GM23338 (cell line): ENCODE results near the gene SNCB.

Source experiments
- CREB1 ChIP-seq: fragments of 250-450 bp; sonication (Bioruptor Pico); IDR thresholded peaks from 2 replicates; pipeline ENCODE4 v1.5.0; 2020; ENCODE audit warnings: low read depth, mild to moderate bottlenecking, moderate library complexity
- EZH2 ChIP-seq: fragments of 200-600 bp; sonication (generic); IDR thresholded peaks from one replicate; pipeline ENCODE4 v1.8.0; 2017; ENCODE audit warnings: antibody characterized with exemption, mild to moderate bottlenecking, low read depth; ENCODE audit not compliant: unreplicated experiment
- EZH2phosphoT487 ChIP-seq: fragments of 200-600 bp; sonication (generic); IDR thresholded peaks from one replicate; pipeline ENCODE4 v1.8.1; 2018; ENCODE audit warnings: antibody characterized with exemption; ENCODE audit not compliant: unreplicated experiment
- JUNB ChIP-seq: IDR thresholded peaks from one replicate; pipeline ENCODE4 v1.6.1; 2016; ENCODE audit warnings: antibody characterized with exemption; ENCODE audit not compliant: unreplicated experiment
- NANOG ChIP-seq: IDR thresholded peaks from 2 replicates; pipeline ENCODE4 v1.6.1; 2016; ENCODE audit warnings: antibody characterized with exemption, borderline replicate concordance
- POLR2AphosphoS5 ChIP-seq: IDR thresholded peaks from 2 replicates; pipeline ENCODE4 v1.6.1; 2016; ENCODE audit warnings: antibody characterized with exemption, low read depth
- ZNF114 ChIP-seq: fragments of 250-450 bp; sonication (Bioruptor Pico); IDR thresholded peaks from 2 replicates; pipeline ENCODE4 v1.5.0; 2020; ENCODE audit warnings: mild to moderate bottlenecking, moderate library complexity
- ZNF331 ChIP-seq: fragments of 250-450 bp; sonication (Bioruptor Pico); IDR thresholded peaks from 2 replicates; pipeline ENCODE4 v1.5.0; 2020; ENCODE audit warnings: low read depth, mild to moderate bottlenecking, moderate library complexity
- TF ChIP-seq, protein P1 (sequence below): IDR thresholded peaks from one replicate; pipeline ENCODE4 v1.6.1; 2018; ENCODE audit warnings: antibody characterized with exemption; ENCODE audit not compliant: unreplicated experiment
- TF ChIP-seq, protein P2 (sequence below), 2 experiments: fragments of 200-600 bp in 1 of 2; sonication (generic) in 1 of 2; conservative IDR thresholded peaks; 2 replicates each; pipeline versions ENCODE4 v1.5.1 to v1.6.1; 2016 to 2017; ENCODE audit warnings: antibody characterized with exemption in 2 of 2, low read depth in 2 of 2, mild to moderate bottlenecking in 2 of 2, moderate library complexity in 1 of 2
- TF ChIP-seq, protein P3 (sequence below): fragments of 250-450 bp; sonication (Bioruptor Pico); IDR thresholded peaks from 2 replicates; pipeline ENCODE4 v1.5.0; 2020; ENCODE audit warnings: mild to moderate bottlenecking, moderate library complexity

DNA sequence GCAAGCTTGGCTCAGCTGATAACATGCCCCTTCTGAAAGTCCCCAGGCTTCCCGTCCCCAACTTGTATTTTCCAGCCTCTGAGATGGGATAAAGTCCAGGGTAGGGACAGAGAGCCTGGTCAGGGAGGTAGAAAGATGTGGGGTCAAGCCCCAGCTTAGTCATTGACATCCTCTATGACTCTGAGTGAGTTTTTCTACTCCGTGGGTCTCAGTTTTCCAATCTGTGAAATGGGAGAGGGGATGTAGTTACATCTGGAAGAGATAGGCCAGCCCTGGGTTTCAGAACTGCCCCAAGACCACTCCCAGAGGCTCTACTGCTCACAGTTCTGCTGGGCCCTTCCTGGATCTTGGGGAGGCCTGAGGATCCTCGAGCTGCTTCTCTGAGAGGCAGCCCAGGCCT lies 23.5 kb downstream of the SNCB start:
- TF ChIP-seq, protein P1, sequence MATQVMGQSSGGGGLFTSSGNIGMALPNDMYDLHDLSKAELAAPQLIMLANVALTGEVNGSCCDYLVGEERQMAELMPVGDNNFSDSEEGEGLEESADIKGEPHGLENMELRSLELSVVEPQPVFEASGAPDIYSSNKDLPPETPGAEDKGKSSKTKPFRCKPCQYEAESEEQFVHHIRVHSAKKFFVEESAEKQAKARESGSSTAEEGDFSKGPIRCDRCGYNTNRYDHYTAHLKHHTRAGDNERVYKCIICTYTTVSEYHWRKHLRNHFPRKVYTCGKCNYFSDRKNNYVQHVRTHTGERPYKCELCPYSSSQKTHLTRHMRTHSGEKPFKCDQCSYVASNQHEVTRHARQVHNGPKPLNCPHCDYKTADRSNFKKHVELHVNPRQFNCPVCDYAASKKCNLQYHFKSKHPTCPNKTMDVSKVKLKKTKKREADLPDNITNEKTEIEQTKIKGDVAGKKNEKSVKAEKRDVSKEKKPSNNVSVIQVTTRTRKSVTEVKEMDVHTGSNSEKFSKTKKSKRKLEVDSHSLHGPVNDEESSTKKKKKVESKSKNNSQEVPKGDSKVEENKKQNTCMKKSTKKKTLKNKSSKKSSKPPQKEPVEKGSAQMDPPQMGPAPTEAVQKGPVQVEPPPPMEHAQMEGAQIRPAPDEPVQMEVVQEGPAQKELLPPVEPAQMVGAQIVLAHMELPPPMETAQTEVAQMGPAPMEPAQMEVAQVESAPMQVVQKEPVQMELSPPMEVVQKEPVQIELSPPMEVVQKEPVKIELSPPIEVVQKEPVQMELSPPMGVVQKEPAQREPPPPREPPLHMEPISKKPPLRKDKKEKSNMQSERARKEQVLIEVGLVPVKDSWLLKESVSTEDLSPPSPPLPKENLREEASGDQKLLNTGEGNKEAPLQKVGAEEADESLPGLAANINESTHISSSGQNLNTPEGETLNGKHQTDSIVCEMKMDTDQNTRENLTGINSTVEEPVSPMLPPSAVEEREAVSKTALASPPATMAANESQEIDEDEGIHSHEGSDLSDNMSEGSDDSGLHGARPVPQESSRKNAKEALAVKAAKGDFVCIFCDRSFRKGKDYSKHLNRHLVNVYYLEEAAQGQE: no peak
- TF ChIP-seq, protein P2, sequence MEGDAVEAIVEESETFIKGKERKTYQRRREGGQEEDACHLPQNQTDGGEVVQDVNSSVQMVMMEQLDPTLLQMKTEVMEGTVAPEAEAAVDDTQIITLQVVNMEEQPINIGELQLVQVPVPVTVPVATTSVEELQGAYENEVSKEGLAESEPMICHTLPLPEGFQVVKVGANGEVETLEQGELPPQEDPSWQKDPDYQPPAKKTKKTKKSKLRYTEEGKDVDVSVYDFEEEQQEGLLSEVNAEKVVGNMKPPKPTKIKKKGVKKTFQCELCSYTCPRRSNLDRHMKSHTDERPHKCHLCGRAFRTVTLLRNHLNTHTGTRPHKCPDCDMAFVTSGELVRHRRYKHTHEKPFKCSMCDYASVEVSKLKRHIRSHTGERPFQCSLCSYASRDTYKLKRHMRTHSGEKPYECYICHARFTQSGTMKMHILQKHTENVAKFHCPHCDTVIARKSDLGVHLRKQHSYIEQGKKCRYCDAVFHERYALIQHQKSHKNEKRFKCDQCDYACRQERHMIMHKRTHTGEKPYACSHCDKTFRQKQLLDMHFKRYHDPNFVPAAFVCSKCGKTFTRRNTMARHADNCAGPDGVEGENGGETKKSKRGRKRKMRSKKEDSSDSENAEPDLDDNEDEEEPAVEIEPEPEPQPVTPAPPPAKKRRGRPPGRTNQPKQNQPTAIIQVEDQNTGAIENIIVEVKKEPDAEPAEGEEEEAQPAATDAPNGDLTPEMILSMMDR (conservative IDR thresholded peaks at IDR 0.05; ENCODE audit: low read depth in 2 of 2): no peak
- TF ChIP-seq EZH2 (no peak), ZNF114 (CRISPR knock-in tag) (no peak), JUNB (no peak), NANOG (no peak), POLR2AphosphoS5 (no peak), EZH2phosphoT487 (no peak), ZNF331 (CRISPR knock-in tag) (no peak), CREB1 (no peak)
- TF ChIP-seq, protein P3, sequence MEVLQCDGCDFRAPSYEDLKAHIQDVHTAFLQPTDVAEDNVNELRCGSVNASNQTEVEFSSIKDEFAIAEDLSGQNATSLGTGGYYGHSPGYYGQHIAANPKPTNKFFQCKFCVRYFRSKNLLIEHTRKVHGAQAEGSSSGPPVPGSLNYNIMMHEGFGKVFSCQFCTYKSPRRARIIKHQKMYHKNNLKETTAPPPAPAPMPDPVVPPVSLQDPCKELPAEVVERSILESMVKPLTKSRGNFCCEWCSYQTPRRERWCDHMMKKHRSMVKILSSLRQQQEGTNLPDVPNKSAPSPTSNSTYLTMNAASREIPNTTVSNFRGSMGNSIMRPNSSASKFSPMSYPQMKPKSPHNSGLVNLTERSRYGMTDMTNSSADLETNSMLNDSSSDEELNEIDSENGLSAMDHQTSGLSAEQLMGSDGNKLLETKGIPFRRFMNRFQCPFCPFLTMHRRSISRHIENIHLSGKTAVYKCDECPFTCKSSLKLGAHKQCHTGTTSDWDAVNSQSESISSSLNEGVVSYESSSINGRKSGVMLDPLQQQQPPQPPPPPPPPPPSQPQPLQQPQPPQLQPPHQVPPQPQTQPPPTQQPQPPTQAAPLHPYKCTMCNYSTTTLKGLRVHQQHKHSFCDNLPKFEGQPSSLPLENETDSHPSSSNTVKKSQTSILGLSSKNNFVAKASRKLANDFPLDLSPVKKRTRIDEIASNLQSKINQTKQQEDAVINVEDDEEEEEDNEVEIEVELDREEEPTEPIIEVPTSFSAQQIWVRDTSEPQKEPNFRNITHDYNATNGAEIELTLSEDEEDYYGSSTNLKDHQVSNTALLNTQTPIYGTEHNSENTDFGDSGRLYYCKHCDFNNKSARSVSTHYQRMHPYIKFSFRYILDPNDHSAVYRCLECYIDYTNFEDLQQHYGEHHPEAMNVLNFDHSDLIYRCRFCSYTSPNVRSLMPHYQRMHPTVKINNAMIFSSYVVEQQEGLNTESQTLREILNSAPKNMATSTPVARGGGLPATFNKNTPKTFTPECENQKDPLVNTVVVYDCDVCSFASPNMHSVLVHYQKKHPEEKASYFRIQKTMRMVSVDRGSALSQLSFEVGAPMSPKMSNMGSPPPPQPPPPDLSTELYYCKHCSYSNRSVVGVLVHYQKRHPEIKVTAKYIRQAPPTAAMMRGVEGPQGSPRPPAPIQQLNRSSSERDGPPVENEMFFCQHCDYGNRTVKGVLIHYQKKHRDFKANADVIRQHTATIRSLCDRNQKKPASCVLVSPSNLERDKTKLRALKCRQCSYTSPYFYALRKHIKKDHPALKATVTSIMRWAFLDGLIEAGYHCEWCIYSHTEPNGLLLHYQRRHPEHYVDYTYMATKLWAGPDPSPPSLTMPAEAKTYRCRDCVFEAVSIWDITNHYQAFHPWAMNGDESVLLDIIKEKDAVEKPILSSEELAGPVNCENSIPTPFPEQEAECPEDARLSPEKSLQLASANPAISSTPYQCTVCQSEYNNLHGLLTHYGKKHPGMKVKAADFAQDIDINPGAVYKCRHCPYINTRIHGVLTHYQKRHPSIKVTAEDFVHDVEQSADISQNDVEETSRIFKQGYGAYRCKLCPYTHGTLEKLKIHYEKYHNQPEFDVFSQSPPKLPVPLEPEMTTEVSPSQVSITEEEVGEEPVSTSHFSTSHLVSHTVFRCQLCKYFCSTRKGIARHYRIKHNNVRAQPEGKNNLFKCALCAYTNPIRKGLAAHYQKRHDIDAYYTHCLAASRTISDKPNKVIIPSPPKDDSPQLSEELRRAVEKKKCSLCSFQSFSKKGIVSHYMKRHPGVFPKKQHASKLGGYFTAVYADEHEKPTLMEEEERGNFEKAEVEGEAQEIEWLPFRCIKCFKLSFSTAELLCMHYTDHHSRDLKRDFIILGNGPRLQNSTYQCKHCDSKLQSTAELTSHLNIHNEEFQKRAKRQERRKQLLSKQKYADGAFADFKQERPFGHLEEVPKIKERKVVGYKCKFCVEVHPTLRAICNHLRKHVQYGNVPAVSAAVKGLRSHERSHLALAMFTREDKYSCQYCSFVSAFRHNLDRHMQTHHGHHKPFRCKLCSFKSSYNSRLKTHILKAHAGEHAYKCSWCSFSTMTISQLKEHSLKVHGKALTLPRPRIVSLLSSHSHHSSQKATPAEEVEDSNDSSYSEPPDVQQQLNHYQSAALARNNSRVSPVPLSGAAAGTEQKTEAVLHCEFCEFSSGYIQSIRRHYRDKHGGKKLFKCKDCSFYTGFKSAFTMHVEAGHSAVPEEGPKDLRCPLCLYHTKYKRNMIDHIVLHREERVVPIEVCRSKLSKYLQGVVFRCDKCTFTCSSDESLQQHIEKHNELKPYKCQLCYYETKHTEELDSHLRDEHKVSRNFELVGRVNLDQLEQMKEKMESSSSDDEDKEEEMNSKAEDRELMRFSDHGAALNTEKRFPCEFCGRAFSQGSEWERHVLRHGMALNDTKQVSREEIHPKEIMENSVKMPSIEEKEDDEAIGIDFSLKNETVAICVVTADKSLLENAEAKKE: no peak
